ENCODE measurements around the gene SNAI1.
"Not testable (repeated sequence)": the region's sequence is repeated elsewhere in the genome, so short reads cannot be mapped to it uniquely, and the experiment has no call there.

SNAI1 gene

DNA sequence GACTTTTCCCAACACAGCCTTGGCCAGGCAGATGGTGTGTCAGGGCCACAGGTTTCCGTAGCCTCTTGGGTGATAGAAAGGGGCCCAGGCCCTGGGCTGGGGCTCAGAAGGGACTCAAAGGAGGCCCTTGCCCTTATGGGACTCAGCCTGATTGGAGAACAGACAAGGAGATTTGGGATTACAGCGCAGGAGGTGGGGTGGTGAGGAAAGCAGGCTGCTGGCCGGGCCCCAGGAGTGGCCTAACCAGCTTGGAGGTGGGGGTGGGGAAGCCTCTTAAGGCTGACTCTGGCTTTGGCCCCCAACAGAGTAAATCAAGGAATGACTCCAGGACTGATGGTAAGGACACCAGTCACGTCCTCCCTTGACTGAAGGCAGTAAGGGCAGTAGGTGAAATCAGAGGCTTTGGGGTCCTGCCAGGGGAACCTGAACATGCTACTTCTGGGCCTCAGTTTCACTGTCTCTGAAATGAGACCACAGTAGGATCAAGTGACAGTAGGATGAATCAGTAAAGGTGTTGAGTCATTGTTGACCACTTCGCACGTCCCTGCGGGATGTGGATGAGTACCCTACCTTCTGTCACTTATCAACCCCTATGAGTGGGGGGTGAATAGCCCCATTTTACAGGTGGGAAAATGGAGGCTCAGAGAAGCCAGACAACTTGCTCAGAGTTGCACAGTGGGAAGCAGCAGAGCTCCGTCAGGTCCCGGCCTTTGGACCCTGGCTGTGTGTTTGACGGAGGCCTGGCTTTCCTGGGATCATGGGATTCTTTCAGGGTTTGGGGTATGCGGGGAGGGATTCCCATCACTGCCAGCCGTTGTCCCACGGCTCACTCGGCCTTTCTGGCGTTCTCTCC is 4.5 kb downstream of the SNAI1 start:
- DNase-seq: no peak

DNA sequence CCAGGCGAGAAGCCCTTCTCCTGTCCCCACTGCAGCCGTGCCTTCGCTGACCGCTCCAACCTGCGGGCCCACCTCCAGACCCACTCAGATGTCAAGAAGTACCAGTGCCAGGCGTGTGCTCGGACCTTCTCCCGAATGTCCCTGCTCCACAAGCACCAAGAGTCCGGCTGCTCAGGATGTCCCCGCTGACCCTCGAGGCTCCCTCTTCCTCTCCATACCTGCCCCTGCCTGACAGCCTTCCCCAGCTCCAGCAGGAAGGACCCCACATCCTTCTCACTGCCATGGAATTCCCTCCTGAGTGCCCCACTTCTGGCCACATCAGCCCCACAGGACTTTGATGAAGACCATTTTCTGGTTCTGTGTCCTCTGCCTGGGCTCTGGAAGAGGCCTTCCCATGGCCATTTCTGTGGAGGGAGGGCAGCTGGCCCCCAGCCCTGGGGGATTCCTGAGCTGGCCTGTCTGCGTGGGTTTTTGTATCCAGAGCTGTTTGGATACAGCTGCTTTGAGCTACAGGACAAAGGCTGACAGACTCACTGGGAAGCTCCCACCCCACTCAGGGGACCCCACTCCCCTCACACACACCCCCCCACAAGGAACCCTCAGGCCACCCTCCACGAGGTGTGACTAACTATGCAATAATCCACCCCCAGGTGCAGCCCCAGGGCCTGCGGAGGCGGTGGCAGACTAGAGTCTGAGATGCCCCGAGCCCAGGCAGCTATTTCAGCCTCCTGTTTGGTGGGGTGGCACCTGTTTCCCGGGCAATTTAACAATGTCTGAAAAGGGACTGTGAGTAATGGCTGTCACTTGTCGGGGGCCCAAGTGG is 5.3 kb downstream of the SNAI1 start:
- no peak for DNase-seq

DNA sequence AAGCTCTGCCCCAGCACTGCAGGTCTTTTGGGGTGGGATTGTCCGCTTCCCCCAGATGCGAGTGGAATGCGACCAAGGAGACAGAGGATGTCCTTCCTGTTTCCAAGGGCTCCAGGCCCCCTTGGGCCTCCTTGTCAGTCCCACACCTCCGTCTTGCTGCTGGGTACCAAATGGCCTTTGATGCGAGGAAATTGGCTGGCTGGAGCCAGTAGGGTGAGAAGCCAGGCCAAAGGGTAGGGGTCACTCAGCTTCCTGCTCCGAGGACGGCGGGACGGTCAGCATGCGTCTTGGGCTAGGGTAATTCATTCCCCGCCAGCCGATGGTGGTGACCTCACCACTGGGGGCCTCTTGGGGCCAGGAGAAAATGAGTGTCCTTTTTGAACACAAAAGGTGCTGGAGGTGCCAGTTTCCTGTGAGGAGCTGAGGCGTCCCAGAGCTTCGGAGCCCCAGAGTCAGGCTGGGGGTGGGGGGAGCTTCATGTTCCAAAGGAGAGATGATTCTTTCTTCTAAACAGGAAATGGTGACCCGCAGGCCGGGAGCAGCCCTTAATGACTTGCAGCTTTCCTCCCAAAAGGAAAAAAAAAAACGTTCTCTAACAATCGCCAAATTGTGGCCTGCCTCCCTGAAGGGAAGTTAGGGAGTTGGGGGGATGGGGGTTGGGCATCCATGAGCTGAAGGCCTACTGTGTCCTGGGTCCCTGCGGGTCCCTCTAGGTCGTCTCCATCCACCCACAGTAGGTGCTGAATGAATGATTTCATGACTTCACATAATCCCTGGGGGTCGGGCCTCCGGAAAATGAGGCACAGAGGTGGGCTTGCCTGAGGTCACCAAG is 6.7 kb downstream of the SNAI1 start:
- no peak for DNase-seq

DNA sequence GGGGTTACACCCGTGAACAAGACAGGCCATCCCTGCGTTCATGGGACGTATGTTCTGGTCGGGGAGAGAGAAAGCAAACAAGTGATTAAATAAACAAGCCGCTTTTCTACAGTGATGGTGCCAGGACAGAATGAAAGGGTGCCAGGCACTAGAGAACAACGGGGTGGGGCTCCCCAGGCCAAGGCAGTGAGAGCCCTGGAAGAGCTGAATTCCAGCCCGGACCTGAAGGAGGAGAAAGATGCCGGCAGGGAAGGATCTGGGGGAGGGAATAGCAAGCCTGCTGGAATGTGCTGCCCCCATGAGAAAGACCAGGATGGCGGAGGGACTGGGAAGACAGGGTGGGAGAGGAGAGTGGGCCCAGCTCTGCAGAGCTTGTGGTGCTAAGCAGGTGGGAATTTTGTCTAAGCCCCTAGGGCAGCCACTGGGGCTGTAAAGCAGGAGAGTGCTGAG is 7.5 kb downstream of the SNAI1 start:
- no peak for DNase-seq

DNA sequence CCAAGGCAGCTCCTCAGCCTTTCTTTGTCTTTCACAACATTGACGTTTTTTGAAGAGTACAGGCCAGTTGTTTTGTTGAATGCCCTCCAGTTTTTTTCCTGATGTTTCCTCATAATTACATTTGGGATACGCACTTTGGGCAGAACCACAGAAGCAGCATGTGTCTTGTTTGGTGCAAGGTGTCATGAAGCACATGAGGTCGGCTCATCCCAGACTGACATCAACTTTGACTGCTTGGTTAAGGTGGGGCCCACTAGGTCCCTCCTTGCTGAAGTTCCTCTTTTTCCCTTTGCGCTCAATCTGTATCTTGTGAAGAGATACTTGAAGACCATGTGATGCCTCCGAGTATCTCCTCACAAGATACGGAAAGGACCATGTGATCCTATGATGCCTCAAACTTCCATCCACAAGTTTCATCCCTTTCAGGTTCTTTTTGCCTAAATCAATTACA is 10.5 kb downstream of the SNAI1 start:
- no peak for DNase-seq

DNA sequence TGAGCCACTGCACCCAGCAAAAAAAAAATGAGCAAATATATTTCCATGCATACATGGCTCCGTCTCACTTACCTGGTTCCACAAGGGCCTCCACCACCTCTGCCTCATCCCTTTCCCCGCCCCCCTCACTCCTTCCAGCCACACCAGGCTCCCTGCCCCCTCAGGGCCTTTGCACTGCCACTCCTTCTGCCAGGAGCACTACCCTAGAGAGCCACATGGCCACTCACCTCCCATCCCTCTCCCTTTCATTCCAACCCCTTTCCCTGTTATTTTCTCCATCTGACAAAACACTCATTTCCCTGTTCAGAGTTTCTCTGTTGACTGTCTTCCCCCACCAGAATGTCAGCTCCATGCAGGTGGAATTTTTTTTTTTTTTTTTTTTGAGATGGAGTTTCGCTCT is 12.8 kb downstream of the SNAI1 start:
- DNase-seq: no peak

DNA sequence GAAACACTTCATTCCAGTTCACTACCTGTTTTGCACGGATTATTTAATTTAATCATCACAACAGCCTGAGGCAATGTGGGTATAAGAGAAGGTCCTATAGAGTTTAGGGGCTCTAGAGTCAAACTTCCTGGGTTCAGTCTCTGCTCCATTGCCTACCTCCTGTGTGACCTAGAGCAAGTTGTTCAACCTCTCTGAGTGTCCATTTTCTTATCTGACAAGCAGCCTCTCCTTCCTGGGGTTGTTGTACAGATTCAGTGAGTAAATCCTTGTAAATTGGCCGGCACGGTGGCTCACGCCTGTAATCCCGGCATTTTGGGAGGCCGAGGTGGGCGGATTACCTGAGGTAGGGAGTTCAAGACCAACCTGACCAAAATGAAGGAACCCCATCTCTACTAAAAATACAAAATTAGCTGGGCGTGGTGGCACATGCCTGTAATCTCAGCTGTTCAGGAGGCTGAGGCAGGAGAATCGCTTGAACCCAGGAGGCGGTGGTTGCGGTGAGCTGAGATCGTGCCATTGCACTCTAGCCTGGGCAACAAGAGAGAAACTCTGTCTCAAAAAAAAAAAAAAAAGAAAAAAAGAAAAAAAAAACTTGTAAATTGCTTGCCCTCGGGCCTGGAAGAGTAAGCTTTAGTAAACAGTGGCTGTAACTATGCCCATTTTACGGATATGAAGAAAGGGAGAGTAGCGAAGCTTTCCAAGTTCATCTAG is 15.9 kb downstream of the SNAI1 start:
- DNase-seq: not testable (repeated sequence)

DNA sequence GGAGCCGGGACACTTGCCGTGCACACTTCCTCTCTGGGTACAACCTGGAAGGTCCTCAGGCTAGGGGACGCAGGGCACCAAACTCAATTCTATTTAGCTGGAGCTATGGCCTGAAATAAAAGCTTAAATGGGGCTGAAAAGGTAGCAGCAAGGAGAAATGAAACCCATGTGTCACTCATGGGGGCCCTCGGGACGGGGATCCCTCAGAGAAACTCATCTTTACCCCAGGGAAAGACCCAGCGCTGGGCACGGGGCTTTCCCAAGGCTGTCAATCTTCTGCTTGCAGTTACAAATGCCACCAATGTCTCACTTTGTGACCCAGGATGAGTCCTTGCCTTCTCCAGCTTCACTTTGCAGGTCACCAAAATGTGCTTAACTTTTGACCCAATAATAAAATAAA is 16.5 kb downstream of the SNAI1 start:
- no peak for DNase-seq

DNA sequence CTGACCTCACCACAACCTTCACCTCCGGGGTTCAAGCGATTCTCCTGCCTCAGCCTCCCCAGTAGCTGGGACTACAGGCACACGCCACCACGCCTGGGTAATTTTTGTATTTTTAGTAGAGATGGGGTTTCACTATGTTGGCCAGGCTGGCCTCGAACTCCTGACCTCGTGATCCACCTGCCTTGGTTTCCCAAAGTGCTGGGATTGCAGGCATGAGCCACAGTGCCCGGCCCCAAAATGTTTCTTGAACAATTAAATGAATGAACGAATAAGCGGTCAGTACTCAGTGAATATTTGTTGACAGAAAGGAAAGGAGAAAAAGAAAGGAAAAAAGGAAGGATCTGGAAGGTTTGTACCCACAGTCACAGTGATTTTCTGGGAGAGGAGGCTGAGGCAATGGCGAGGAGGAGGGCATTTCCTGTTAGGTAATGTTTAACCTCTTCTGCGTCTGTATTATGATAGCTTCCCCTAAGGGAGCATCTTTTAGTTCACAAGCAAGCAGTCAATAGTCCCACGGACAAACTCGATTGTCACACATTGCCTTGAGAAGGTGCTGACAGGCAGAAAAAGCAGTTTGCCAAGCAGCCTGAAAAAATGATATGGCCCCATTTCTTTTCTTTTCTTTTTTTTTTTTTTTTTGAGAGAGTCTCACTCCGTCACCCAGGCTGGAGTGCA is 17.9 kb downstream of the SNAI1 start:
- DNase-seq: not testable (repeated sequence)

DNA sequence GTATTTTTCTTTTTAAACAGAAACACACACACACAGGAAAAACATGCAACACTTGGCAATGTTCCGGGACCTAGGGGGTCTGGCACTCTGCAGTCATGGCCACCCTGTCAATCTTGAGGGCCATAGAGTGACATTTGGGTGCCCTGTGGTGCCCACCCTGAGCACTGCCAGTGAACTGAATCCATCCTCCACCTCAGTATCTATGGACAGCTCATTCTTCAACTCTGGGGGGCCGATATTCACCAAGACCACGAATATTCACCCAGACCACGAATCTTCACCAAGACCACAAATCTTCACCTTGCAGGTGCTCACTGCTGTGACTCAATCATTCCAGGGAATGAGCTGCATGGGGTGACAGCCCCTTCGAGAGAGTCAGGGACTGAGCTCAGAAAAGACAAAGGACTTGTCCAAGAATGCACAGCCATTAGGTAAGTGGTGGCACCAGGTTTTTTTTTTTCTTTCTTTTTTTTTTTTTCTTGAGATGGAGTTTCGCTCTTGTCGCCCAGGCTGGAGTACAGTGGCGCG is 19.1 kb downstream of the SNAI1 start:
- no peak for DNase-seq

DNA sequence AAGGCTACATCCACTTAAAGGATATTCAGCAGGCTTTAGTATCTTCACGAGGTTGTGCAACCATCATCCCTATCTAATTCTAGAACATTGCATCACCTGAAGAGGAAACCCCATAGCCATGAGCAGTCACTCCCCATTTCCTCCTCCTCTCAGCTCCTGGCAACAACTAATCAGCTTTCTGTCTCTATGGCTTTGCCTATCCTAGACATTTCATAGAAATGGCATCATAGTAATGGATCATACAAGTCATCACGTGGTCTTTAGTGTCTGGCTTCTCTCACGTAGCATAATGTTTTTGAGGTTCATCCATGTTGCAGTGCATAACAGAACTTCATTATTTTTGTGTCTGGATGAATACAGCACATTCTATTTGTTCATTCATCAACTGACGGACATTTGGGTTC is 20.5 kb downstream of the SNAI1 start:
- DNase-seq: no peak

DNA sequence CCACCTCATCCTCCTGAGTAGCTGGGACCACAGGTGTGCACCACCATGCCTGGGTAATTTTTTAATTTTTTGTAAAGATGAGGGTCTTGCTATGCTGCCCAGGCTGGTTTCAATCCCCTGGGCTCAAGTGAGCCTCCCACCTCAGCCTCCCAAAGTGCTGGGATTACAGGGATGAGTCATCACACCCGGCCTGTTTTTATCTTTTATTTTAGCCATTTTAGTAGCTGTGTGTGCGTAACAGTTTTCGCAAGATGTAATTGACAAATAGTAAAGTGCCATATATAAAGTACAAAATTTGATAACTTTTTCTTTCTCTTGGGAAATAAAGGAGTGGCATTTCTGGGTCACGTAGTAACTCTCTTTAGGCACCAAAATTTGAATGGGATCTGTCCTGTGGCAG is 21.4 kb downstream of the SNAI1 start:
- DNase-seq: no peak

DNA sequence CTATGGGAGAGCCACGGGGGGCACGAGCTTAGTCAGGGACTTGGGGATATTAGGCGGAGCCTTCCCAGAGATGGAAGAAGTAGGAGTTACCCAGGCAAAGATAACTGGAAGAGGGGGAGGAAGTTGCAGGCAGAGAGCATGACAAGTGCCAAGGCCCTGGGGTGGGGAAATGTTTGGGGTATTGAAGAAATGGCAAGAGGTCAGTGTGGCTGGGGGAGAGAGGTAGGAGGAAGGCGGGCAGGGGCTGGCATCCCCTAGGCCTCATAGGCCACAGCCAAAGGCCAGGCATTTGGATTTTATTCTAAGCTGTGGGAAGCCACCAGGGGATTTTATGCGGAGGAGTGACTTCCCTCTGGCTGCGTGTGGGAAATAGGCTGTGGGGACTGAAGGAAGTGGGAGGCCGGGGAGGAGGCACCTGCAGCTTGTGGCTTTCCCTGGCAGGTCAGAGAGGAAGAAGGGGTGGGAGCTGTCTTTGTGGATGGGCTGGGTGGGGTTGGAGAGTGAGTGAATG is 22.7 kb downstream of the SNAI1 start:
- no peak for DNase-seq

DNA sequence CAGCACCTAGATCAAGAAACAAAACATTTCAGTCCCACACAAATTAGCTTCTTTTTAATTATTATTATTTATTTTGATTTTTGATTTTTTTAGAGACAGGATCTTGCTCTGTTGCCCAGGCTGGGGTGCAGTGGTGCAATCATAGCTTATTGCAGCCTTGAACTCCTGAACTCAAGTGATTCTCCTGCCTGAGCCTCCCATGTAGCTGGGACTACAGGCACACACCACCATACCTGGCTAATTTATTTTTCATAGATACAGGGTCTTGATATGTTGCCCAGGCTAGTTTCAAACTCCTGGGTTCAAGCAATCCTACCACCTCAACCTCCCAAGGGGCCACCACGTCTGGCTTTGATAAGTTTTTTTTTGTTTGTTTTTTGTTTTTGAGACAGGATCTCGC is 24.6 kb downstream of the SNAI1 start:
- DNase-seq: no peak

DNA sequence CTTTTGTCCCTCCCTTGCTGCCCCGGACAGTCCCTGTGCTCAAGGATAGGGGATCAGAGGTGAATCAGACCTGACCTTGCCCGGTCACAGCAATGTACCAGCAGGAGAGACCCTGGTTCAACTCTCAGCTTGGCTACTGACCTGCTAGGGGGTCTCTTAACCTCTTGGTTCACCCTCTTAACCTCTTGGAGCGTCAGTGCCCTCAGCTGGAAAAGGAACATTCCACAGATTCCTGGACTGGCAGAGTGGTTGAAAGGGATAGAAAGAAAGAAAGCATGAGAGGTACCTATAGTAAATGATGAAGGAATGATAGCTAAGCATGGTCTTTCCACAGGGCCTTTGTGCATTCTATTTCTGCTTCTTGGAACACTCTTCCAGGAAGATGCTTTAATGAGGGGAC is 25.2 kb downstream of the SNAI1 start:
- DNase-seq: no peak

DNA sequence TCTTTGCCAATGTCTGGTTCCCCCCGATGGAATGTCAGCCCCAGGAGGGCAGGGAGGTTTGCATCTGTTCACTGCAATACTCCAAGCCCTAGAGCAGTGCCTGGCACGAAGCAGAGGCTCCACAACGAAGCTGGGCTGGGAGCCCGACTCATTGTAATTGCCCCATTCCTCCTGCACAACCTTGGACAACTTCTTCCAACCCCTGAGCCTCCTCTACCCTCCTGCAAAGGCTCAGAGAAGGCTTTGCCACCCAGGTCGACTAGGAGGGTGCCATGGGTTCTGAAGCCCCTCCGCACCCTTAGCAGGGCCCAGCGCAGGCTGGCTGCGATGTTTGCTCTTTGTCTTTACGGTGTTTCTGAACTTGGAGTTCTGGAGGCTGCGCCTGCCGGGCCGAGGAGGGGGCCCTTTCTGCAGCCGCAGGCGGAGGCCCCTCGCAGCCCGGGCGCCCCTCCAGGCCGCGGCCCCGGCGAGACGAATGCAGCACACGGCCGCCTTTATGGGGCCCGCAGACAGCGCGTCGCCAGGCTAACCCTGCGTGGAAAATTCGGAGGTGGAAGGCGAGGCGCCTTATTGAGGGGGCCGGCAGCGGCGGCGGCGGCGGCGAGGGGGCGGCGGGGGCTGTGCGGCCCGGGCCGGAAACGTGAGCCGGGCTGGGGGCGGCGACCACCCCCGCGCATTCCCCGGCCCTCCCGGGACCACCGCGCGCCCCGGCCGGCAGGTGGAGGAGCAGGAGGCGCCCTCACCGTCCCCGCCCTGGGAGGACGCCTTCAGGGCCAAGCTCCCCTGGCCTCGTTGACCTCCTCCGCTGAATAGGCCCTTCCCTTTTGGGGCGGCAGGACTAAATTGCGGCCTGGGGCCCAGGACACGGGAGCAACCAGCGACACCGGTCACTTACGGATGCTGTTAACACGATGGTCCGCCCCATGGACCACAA is 27.0 kb downstream of the SNAI1 start:
- no peak for DNase-seq

DNA sequence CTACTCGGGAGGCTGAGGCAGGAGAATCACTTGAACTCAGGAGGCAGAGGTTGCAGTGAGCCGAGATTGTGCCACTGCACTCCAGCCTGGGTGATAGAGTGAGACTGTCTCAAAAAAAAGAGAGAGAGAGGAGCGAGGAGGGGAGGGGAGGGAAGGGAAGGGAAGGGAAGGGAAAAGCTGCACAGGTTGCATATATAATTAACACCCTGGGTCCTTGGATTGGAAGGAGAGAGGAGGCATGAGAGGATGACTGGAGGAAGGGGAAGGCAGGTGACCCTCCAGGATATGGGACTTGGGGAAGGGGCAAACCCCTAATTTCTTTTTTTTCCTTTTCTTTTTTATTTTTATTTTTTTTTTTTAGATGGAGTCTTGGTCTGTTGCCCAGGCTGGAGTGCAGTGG is 28.8 kb downstream of the SNAI1 start:
- DNase-seq: not testable (repeated sequence)

DNA sequence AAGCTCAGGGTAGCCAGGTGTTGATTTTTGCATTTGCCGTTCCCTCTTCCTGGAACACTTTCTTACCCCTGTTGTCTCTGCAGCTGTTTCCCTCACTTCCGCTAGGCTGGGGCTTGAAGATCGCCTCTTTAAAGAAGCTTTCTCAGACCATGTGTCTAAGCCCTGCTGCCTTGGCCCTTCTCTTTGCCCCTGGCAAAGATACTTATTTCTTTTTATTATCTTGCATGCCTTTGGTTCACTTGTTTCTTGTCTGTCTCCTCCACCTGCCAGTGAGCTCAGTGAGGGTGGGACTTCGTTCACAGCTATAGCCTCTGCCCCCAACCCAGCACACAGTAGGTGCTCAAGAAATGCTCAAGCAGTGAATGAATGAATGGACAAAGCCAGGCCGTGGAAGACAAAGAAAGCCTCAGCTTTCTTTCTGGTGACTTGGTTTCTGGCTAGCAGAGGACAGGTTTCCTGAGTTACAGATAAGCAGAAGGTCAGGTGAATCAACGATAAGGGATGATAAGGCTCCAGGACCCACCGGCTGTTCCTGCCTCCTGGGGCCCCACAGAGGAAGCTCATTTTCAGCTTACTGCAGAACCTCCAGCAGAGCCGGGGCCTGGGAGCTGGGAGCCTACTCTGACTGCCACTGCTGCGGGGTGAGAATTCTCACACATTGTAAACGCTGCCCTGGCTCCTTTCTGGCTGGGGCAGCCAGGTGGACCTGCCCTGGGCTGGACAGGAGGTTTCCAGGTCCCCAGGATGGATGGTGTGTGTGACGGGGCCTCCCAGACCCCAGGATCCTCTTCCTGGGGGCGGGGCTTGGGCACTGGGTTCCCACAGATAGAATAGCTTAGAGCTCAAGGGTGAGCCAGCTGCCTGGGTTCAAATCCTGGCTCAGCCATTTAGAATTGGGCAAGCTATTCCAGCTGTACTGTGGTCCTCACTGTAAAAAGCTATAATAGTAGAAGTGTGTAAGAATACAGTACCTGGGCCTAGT is 29.8 kb downstream of the SNAI1 start:
- no peak for DNase-seq

DNA sequence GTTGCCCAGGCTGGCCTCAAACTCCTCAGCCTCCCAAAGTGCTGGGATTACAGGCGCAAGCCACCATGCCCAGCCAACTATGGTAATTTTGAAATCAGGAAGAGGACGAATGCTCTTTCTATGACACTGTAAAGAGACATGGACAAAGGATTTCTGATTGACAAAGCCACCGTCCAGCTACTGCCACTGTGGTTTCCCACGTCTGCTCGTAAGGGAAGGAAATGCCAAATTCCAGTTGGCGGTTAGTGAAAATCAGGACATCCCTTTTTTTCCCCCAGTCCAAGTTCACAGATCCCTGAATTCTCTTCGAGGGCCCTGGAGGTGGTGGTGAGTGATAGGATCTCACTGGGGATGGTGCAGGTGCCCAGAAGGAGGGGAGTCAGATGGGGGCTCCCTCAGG is 31.2 kb downstream of the SNAI1 start:
- no peak for DNase-seq
